HPDE6-E6E7 (cell line): ENCODE results near the gene NME2.

Experiments used
- DNase-seq: peaks from one replicate; pipeline ENCODE4 v3.0.0; 2011; ENCODE audit warnings: missing footprints; ENCODE audit errors: extremely low spot score

Gene NME2

DNA sequence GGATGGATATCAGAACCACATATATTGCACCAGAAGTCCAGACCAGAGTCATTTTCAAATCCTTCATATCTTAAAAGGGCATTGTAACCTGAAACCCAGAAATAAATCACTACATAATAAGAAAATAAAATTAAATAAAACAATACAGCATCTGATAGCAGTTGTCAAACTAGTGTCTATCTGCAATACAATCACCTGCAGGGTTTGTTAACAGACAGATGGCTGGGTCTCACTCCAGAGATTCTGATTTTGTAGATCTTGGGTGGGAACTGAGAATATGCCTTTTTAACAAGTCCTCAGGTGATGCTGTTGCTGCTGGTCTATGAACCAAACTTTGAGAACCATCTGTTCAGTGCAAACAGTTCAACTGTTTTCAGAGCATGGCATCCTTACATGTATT is 37.6 kb downstream of the NME2 start:
- no peak for DNase-seq

DNA sequence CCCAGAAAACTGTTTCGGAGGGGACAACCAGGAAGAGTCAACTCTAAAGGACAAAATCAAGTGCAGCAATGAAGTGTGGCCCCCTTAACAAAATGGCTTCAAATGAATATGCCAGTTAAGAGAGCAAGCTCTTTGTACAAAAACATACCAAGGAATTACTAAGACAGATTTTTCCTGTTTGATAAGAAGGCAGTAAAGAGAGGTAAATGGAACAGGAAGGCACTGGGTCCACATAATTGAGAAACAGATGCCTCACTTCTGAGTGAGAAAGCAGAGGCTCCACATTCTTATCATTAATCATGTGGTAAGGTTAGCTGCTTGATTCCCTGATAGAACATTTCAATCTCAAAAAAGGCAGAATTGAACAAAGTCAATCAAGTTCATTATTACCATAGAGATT is 48.7 kb downstream of the NME2 start:
- DNase-seq, result no peak

DNA sequence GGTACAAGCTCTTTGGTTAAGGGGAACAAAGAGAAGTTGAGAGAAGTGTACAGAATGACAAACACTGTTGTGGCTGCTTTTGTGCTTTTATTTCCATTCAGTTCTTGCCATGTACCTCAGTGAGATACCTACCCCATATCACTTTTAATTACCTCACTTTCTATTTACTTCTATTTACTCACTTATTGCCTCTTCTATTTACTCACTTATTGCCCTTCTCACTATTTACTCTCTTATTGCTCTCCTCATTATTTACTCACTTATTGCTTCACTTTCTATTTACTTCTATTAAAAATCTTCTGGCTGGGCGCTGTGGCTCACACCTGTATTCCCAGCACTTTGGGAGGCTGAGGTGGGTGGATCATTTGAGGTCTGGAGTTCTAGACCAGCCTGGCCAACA is 51.7 kb downstream of the NME2 start:
- no peak for DNase-seq

DNA sequence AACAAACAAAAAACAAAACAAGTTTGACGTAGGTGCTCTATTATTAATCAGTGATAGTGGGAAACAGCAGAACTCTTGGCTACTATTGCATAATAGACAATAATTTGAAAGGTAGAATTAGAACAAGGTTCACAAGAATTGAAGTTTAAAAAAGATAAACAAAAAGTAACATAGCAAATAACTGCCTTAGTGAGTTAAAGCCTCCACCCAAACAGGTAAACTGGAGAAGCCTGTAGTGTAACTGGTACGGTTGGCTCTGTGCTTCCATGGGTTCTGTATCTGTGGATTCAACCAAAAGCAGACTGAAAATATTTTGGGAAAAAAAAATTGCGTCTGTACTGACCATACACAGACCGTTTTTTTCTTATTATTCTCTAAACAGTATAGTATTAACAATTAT is 55.1 kb downstream of the NME2 start:
- no peak for DNase-seq
